Effector memory CD8-positive, alpha-beta T cell (primary cell): ENCODE data around the gene CREG2.

Source experiments
- ATAC-seq: fragments of 150-1000 bp; cut with Tn5 transposase; replicated peaks from 2 replicates; pipeline ENCODE4 v1.10.0; 2021; ENCODE audit warnings: mild to moderate bottlenecking, moderate library complexity
- DNase-seq, 3 experiments: peaks; one replicate each; pipeline ENCODE4 v3.0.0; 2021
- H3K27ac Mint-ChIP-seq, 2 donors: one replicate each; pipeline ENCODE4 v1.8.0; 2022; ENCODE audit warnings: mild to moderate bottlenecking in 2 of 2, mixed read lengths in 2 of 2, moderate library complexity in 2 of 2
- H3K27me3 Mint-ChIP-seq, 2 donors: one replicate each; pipeline ENCODE4 v1.8.0; 2022; ENCODE audit warnings: mixed read lengths in 2 of 2
- H3K36me3 Mint-ChIP-seq: one replicate; pipeline ENCODE4 v1.8.0; 2022; ENCODE audit warnings: mild to moderate bottlenecking, moderate library complexity, mixed read lengths; ENCODE audit not compliant: insufficient read depth
- H3K4me1 Mint-ChIP-seq, 2 donors: one replicate each; pipeline ENCODE4 v1.8.0; 2022; ENCODE audit warnings: low read depth in 2 of 2, mixed read lengths in 2 of 2
- H3K4me3 Mint-ChIP-seq, 2 donors: one replicate each; pipeline ENCODE4 v1.8.0; 2022; ENCODE audit warnings: mild to moderate bottlenecking in 2 of 2, mixed read lengths in 2 of 2, moderate library complexity in 2 of 2
- H3K9me3 Mint-ChIP-seq, 2 donors: one replicate each; pipeline ENCODE4 v1.8.0; 2022; ENCODE audit warnings: mixed read lengths in 2 of 2

Gene CREG2

GRCh38 chr2:101401326-101401665 is 14.0 kb upstream of the CREG2 start:
- H3K36me3 Mint-ChIP-seq: peaks cover 3% of the 10 kb centered on the region
- DNase-seq (no peak), ATAC-seq (no peak)
- H3K27me3 Mint-ChIP-seq: peaks cover 48 to 81% of the 10 kb centered on the region in 2 donors
- no peaks in the 10 kb centered on the region for H3K9me3 Mint-ChIP-seq
- H3K4me1 Mint-ChIP-seq: peaks cover 0 to 5% of the 10 kb centered on the region in 2 donors
- no peak overlapping the region for H3K4me3 Mint-ChIP-seq
- no peak overlapping the region for H3K27ac Mint-ChIP-seq

GRCh38 chr2:101400506-101401325 is 13.4 kb upstream of the CREG2 start:
- no peak for DNase-seq
- ATAC-seq: no peak
- Mint-ChIP-seq H3K27ac (no peak overlapping the region), H3K9me3 (no peaks in the 10 kb centered on the region), H3K36me3 (peaks cover 3% of the 10 kb centered on the region), H3K4me1 (peaks cover 0 to 5% of the 10 kb centered on the region in 2 donors), H3K27me3 (peaks cover 54 to 84% of the 10 kb centered on the region in 2 donors), H3K4me3 (no peak overlapping the region)

- no peak overlapping the region for H3K4me3 Mint-ChIP-seq
- H3K9me3 Mint-ChIP-seq: no peaks in the 10 kb centered on the region
- H3K36me3 Mint-ChIP-seq: peaks cover 3% of the 10 kb centered on the region
- peaks cover 0 to 5% of the 10 kb centered on the region in 2 donors for H3K4me1 Mint-ChIP-seq
- H3K27ac Mint-ChIP-seq: no peak overlapping the region
- DNase-seq (no peak), ATAC-seq (no peak)
- H3K27me3 Mint-ChIP-seq: peaks cover 60 to 88% of the 10 kb centered on the region in 2 donors
Measured at GRCh38 chr2:101400048-101400447, 12.7 kb upstream of the CREG2 start.

- H3K9me3 Mint-ChIP-seq: no peaks in the 10 kb centered on the region
- H3K36me3 Mint-ChIP-seq: peaks cover 3% of the 10 kb centered on the region
- ATAC-seq: no peak
- no peak overlapping the region for H3K27ac Mint-ChIP-seq
- H3K27me3 Mint-ChIP-seq: peaks cover 69 to 90% of the 10 kb centered on the region in 2 donors
- H3K4me1 Mint-ChIP-seq: peaks cover 0 to 5% of the 10 kb centered on the region in 2 donors
- no peak for DNase-seq
- H3K4me3 Mint-ChIP-seq: no peak overlapping the region
Measured at GRCh38 chr2:101399021-101399799, 11.9 kb upstream of the CREG2 start.

- H3K9me3 Mint-ChIP-seq: no peaks in the 10 kb centered on the region
- peaks cover 0 to 5% of the 10 kb centered on the region in 2 donors for H3K4me1 Mint-ChIP-seq
- DNase-seq (no peak), ATAC-seq (no peak)
- H3K27ac Mint-ChIP-seq: no peak overlapping the region
- peaks cover 3% of the 10 kb centered on the region for H3K36me3 Mint-ChIP-seq
- H3K4me3 Mint-ChIP-seq: no peak overlapping the region
- peaks cover 69 to 90% of the 10 kb centered on the region in 2 donors for H3K27me3 Mint-ChIP-seq
Measured at GRCh38 chr2:101398116-101398821, 11.0 kb upstream of the CREG2 start.

GRCh38 chr2:101396316-101396717 is 9.0 kb upstream of the CREG2 start:
- H3K4me1 Mint-ChIP-seq: no peaks in the 10 kb centered on the region
- no peaks in the 10 kb centered on the region for H3K9me3 Mint-ChIP-seq
- no peak overlapping the region for H3K27ac Mint-ChIP-seq
- H3K27me3 Mint-ChIP-seq: peaks cover 70 to 90% of the 10 kb centered on the region in 2 donors
- no peak overlapping the region for H3K4me3 Mint-ChIP-seq
- peaks cover 3% of the 10 kb centered on the region for H3K36me3 Mint-ChIP-seq
- ATAC-seq: no peak
- DNase-seq: no peak

GRCh38 chr2:101395545-101396315 is 8.4 kb upstream of the CREG2 start:
- peaks cover 3% of the 10 kb centered on the region for H3K36me3 Mint-ChIP-seq
- DNase-seq (no peak), ATAC-seq (no peak)
- H3K27me3 Mint-ChIP-seq: peaks cover 70 to 87% of the 10 kb centered on the region in 2 donors
- no peaks in the 10 kb centered on the region for H3K9me3 Mint-ChIP-seq
- H3K4me3 Mint-ChIP-seq: no peak overlapping the region
- no peak overlapping the region for H3K27ac Mint-ChIP-seq
- no peaks in the 10 kb centered on the region for H3K4me1 Mint-ChIP-seq

GRCh38 chr2:101388232-101388631 is 929 bp upstream of the CREG2 start:
- Mint-ChIP-seq H3K4me1 (peaks cover 5 to 12% of the 10 kb centered on the region in 2 donors), H3K27ac (no peak overlapping the region), H3K27me3 (peaks cover 74 to 94% of the 10 kb centered on the region in 2 donors), H3K4me3 (peak overlapping the region; percentile 66 to 76), H3K9me3 (no peaks in the 10 kb centered on the region), H3K36me3 (no peaks in the 10 kb centered on the region)
- DNase-seq (no peak), ATAC-seq (no peak)

GRCh38 chr2:101386599-101387150 is 628 bp downstream of the CREG2 start:
- no peak for ATAC-seq

GRCh38 chr2:101383016-101383541 is 4.2 kb downstream of the CREG2 start:
- no peak overlapping the region for H3K27ac Mint-ChIP-seq
- peaks cover 3% of the 10 kb centered on the region for H3K36me3 Mint-ChIP-seq
- DNase-seq: no peak
- no peak for ATAC-seq
- H3K27me3 Mint-ChIP-seq: peaks cover 42 to 62% of the 10 kb centered on the region in 2 donors
- no peak overlapping the region for H3K4me3 Mint-ChIP-seq
- peaks cover 5 to 12% of the 10 kb centered on the region in 2 donors for H3K4me1 Mint-ChIP-seq
- no peaks in the 10 kb centered on the region for H3K9me3 Mint-ChIP-seq

More at GRCh38 chr2:101386599-101387150, 628 bp downstream of the CREG2 start:
- Mint-ChIP-seq H3K27me3 (peaks cover 70 to 92% of the 10 kb centered on the region in 2 donors), H3K4me3 (peak overlapping the region; percentile 66 to 76), H3K9me3 (no peaks in the 10 kb centered on the region), H3K4me1 (peaks cover 5 to 12% of the 10 kb centered on the region in 2 donors), H3K27ac (no peak overlapping the region), H3K36me3 (no peaks in the 10 kb centered on the region)
- DNase-seq: no peak

GRCh38 chr2:101382442-101382841 is 4.9 kb downstream of the CREG2 start:
- DNase-seq: no peak
- peaks cover under 1 to 7% of the 10 kb centered on the region in 2 donors for H3K4me1 Mint-ChIP-seq

GRCh38 chr2:101380376-101380775 is 6.9 kb downstream of the CREG2 start:
- DNase-seq (no peak), ATAC-seq (no peak)
- H3K9me3 Mint-ChIP-seq: no peaks in the 10 kb centered on the region
- H3K4me1 Mint-ChIP-seq: no peaks in the 10 kb centered on the region
- no peak overlapping the region for H3K27ac Mint-ChIP-seq
- no peak overlapping the region for H3K4me3 Mint-ChIP-seq
- peaks cover 23 to 38% of the 10 kb centered on the region in 2 donors for H3K27me3 Mint-ChIP-seq
- H3K36me3 Mint-ChIP-seq: peaks cover 3% of the 10 kb centered on the region

More at GRCh38 chr2:101382442-101382841, 4.9 kb downstream of the CREG2 start:
- H3K27me3 Mint-ChIP-seq: peaks cover 37 to 56% of the 10 kb centered on the region in 2 donors
- H3K9me3 Mint-ChIP-seq: no peaks in the 10 kb centered on the region
- H3K4me3 Mint-ChIP-seq: no peak overlapping the region
- peaks cover 3% of the 10 kb centered on the region for H3K36me3 Mint-ChIP-seq
- no peak for ATAC-seq
- no peak overlapping the region for H3K27ac Mint-ChIP-seq
